GM19438 (cell line): ENCODE measurements around the gene PPP2R3C.
A peak's percentile ranks its signal among the peaks of the same experiment; 100 is the strongest.
"Not testable (repeated sequence)": the region's sequence is repeated elsewhere in the genome, so short reads cannot be mapped to it uniquely, and the experiment has no call there.

ENCODE experiments used
- ATAC-seq: cut with Tn5 transposase; IDR thresholded peaks from one replicate; pipeline ENCODE4 v1.9.1; 2021; ENCODE audit warnings: low read depth; ENCODE audit not compliant: unreplicated experiment

The PPP2R3C gene

DNA sequence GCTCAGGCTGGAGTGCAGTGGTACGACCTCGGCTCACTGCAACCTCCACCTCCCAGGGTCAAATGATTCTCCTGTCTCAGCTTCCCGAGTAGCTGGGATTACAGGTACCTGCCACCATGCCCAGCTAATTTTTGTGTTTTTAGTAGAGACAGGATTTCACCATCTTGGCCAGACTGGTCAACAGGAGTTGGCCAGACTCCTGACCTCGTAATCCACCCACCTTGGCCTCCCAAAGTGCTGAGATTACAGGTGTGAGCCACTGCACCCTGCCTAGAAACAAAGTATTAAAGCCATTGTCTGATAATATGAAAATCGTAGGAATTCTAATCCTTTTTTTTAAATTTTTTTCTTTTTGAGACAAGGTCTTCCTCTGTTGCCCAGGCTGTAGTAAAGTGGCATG is 56.1 kb downstream of the PPP2R3C start:
- not testable (repeated sequence) for ATAC-seq

GRCh38 chr14:35061113-35061791 is 60.5 kb downstream of the PPP2R3C start:
- not testable (repeated sequence) for ATAC-seq

DNA sequence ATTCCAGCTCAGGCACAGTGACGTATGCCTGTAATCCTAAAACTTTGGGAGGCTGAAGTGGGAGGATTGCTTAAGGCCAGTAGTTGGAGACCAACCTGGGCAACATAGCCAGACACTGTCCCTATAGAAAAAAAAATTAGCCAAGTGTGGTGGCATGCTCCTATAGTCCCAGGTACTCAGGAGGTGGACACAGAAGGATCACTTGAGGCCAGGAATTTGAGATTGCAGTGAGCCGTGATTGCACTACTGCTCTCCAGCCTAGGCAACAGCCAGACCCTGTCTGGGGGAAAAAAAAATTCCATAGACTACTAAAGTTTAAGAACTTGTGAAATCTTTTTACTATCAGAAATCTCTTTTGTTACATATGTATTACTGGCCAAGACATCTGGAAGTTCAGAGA is 69.2 kb downstream of the PPP2R3C start:
- no peak for ATAC-seq

- no peak for ATAC-seq
These were observed 70.0 kb downstream of the PPP2R3C start for GRCh38 chr14:35051796-35052195.

DNA sequence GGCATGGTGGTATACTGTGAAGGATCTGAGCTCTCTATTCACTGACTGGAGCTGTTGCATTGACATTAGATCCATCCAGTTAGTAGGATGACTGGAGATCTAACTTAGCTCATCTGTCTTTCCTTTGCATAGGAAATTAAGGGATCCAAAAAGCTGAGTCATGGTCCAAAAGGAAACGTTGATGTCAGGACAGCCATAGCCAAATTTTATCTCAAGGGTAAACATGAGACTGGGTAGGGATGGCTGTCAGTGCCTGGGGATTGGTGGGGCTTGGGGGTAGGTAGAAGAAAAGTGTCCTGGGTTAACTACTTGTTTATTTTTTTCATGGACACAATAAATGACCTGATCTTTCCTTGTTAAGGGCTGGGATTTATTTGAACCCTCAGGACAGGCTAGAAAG is 71.1 kb downstream of the PPP2R3C start:
- ATAC-seq: no peak

GRCh38 chr14:35047976-35048513 is 73.7 kb downstream of the PPP2R3C start:
- no peak for ATAC-seq

GRCh38 chr14:35046751-35047536 is 74.8 kb downstream of the PPP2R3C start:
- ATAC-seq: peak; percentile 26

DNA sequence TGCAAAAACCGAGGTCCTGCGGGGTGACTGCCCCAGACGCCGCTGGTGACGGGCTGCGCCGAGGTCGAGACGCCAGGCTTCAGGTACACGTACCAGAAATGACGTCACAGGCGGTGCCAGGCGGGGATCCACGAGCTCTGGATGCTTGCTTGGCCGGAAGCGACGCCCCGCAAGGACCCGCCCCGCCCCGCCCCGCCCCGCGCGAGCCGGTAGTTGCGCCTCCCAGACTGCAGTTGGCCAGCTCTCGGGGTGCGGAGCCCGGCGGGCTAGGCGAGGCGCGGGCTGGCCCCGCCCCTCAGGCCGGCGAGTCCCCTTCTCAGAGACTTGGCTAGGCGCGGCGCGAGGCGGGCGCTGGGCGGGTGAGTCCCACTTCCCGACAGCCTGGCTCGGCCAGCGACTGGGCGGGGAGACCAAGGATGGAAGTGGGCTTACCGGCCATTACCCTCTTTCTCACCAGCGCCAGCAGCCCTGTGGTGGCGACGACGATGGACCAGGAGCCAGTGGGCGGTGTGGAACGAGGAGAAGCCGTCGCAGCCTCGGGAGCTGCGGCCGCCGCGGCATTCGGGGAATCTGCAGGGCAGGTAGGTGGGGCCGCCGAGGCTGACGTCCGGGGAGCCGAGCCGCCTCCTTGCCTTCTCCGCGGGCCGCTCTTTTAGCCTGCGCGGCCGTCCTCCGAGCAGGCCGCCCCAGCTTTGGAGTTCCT is 75.6 kb downstream of the PPP2R3C start, which contains the start of gene FAM177A1:
FAM177A1 (plus strand) TSS at position 225 of the 703 bp plus-strand sequence; CDS start at position 417, 192 bp downstream.
- ATAC-seq: peak; percentile 95

DNA sequence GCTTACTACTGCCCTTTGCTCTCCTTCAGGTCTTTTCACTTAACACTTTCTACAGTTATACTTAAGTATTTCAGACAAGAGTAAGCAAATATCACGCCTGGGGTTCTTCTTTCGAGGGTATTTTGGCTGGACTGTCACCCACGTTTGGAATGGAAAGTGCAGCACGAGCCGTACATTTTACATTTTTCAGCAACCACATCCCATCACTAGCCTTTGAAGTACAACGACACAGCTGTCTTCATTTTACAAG is 76.1 kb downstream of the PPP2R3C start:
- peak; percentile 1 for ATAC-seq

DNA sequence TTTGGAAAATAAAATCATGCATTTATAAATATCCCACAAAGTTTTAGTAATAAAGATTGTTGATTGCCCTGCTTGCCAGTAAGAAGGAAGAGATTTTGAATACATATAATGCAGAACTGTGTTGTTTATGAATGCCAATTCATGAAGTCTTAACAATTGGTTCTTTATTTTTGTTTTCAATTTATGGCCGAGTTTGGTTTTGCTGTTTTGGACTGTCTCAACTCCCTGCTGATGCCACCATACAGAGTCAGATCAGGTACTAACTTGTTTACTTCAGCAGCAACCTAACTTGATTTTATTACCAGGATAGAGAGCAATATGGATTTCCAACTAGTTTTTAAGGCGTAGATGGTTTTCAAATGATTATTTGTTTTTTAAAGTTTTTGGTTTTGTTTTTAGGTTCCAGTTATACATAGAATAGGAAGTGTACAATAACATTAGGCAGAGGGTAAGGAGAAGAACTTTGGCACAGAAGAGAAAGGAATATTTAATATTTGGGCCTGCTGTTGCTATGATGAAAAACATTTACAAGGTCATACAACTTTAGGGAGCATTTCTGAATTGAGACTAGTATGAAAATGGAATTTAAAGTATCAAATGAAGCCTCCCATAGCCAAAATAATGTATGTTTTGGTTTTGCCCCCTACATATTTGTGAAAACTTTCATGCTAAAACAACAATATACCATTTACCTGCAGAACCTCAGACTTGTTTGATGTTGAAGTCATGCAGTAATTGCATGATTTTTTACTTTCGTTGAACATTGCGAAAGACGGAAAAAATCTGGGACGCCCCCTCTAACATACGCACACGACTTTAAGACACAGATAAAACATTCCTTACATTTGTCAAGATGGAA is 76.6 kb downstream of the PPP2R3C start:
- no peak for ATAC-seq

DNA sequence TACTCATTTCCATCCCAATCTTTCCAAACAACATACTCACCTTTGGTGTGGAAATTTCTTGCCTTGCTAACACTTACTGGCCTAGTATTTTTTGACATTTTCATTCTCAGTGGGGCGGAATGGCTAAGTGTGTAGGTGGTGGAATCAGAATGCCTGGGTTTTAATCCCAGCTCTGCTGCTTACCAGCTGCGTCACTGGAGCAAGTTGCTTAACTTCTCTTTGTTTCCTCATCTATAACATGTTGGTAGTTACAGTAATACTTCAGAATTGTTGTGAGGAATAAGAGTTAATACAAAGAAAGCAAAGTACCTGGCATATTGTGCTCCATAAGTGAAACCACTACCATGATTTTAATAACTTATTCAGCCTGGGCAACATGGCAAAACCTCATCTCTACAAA is 78.7 kb downstream of the PPP2R3C start:
- no peak for ATAC-seq

- ATAC-seq: no peak
These were observed 79.2 kb downstream of the PPP2R3C start for GRCh38 chr14:35042632-35043031.

GRCh38 chr14:35038312-35038711 is 83.5 kb downstream of the PPP2R3C start:
- not testable (repeated sequence) for ATAC-seq
